HG03159 (cell line): ENCODE measurements around the gene CEACAM21.

ENCODE experiments used
- ATAC-seq: cut with Tn5 transposase; IDR thresholded peaks from one replicate; pipeline ENCODE4 v1.9.1; 2021; ENCODE audit warnings: mild to moderate bottlenecking, moderate library complexity; ENCODE audit not compliant: unreplicated experiment

The CEACAM21 gene

GRCh38 chr19:41584260-41584810, 8.4 kb downstream of the CEACAM21 start:
- no peak for ATAC-seq

- ATAC-seq: no peak
Measured at GRCh38 chr19:41584931-41585330, 9.0 kb downstream of the CEACAM21 start.

- ATAC-seq: no peak
Measured at GRCh38 chr19:41586064-41586463, 10.1 kb downstream of the CEACAM21 start.

- ATAC-seq: no peak
Measured at GRCh38 chr19:41587101-41587837, 11.3 kb downstream of the CEACAM21 start.

- ATAC-seq: no peak
Measured at GRCh38 chr19:41587838-41588210, 11.9 kb downstream of the CEACAM21 start.

DNA sequence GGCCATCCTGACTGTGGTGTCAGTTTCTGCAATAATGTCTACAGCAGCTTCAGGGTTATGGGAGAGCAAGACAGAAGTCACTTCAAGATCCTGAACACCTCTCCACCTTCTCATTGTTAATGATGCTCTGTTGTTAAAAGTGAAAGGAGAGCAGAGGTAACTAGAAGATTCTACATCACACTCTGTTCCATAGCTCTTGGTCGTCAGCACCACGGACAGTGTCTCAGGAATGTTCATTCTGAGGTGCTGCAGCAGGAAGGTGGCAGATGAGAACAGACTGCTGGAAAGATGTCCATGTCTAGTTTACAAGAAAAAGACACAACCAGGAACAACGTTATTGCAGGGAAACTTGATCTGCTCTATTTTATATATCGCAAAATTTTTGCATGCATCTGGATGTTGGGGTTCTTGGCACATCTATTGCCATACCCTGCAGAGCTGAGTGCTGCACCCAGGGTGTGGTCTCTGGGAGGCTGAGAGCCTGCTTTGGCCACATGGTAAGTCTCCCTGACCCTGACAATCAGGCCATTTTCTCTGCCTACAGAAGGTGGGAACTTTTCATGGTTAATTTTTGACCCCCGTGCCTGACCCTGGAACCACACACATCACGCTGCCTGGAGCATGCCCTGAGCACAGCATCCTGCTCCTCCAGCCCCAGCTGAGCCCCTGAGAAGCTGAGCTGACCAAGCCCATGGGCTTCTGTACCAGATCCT, 12.7 kb downstream of the CEACAM21 start:
- ATAC-seq: no peak

DNA sequence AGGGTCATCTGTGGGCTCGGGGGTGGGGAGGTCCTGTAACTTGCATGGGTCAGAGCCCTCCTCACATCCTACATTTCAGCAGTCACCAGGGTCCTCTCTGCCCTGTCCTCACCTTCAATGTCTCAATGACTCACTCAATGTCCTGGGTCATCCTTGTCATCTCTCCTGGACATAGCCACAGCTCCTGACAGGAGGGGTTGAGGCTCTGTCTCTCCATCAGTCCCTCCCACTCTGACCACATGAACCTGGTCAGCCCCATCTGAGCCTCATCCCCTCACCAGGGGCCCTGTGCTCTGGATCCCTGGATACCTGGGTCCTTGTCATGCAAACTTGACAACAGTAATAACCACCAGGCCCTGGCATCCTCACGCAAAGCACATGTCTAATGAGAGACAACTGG, 13.4 kb downstream of the CEACAM21 start:
- no peak for ATAC-seq

DNA sequence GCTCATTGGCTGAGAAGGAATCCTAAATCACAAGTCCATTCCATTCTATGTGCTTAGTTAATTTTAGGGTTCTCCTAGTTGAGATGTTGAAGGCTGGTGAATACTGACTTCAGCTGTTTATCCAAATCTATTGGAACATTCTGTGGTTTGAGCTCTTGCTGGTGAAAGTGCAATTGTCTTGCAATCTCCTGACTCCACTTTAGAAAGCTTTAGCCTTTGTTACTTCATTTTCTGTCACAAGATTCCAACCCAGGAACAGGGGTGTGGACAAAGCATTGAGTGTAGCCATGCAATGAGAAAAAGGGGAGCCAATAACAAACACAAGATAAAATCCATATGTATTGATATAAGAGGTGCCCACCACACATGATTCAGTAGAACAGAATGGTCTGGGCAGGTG, 15.0 kb downstream of the CEACAM21 start:
- ATAC-seq: no peak

DNA sequence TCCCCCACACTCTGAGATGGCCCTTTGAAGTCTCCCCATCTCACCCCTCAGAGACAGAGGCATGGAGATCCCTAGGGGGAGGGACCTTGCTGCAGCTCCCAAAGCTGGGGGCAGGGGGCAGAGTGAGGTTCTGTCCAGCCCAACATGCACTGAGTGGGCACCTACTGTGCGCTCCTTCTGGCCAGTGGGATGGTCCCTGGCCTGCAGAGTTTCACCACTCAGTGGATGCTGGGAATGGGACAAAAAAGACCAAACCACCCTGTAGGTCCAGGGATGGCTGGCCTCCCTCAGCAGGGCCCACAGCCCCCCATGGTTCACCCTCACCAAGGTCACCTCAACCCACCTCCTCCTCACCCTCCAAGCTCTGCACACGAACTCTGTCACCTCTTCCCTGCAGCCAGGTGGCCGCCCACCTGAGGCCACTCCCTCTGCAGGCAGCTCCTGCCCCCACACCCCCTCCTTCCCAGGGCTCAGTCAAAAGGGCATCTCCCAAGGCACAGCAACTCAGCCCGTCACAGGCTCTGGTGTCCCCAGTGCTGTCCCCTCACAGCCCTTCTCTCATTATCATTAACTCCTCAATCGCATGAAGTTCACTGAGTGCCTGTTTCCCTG, 16.1 kb downstream of the CEACAM21 start:
- ATAC-seq: no peak

DNA sequence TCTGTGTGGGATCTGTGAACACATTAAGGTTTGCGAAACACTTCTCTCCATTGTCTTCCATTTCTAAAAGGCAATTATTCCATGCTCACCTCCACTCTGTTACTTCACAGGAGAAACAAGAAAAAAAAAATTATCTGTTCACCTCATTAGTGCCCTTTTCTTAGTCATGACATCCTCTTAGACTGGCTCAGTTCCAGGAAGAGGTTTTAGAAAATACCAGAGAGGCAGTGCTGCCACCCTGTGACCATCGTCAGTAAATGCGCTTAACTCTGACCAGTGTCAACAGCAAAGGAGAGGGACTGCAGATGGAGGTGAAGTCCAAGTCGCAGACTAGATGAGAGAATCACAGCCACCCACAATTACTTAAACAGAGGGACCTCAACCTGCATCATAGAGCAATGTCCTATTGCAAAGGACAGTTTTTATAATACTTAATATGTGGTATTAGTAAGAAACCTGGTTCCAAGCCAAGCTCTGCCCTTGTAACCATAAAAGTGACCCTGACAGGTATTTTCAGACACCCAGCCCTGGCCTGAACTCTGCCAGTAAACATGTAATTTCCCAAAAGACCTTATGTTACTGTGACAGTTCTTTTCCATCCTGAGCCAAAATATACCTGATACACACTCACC, 19.4 kb downstream of the CEACAM21 start:
- no peak for ATAC-seq

GRCh38 chr19:41595890-41596280, 19.9 kb downstream of the CEACAM21 start:
- no peak for ATAC-seq

DNA sequence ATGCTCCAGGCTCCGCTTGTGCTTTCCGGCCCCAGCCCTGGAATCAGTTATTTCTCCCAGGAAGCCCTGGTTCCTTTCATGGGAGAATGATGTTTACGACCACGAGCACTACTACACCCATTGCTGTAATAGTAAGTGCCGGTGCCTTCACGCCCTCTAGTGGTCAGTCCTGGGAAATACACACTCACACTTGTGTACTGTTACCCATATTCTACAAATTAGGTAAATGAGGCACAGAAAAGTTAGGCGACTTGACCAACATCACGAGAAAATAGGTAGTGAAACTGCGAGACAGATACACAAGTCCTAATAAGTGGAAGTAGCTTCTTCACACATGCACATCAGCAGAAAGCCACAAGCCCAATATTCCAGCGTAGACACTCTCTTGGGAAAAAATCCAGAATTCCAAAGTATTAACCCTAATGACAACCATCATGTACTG, 21.7 kb downstream of the CEACAM21 start:
- peak; percentile 56 for ATAC-seq

DNA sequence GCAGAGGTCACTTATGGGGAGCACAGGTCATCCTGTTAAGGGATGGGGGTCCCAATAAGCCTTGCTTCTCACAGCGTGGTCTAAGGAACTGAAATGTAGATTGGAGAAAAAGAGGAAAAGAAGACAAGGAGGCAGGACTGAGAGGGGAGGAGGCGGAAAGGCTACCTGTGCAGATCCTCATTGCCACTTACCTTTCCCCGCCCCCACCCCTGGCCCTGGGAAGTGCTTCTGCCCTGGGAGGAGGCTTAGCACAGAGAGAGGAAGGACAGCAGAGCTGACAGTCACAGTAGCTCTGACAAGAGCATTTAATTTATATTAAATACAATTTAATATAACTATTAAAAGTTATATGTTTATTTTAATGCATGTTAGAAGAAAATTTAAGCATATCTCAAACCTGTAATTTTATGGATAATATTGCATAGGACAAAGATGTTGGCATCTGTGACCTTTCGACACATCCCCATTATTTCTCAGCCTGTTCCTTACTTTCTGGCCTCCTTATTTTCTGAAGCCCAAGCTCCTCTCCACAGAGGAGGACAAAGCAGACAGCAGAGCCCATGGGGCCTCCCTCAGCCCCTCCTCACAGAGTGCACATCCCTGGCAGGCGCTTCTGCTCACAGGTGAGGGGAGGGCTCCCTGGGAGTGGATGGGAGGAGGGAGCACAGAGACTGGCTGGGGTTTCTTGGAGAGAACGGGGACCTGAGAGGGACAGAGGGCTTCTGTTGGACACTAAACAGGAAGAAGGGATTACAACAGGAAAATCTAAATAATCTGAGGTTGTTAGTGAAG, 23.4 kb downstream of the CEACAM21 start:
- ATAC-seq: no peak

- no peak for ATAC-seq
Measured at GRCh38 chr19:41601771-41602170, 25.8 kb downstream of the CEACAM21 start.

DNA sequence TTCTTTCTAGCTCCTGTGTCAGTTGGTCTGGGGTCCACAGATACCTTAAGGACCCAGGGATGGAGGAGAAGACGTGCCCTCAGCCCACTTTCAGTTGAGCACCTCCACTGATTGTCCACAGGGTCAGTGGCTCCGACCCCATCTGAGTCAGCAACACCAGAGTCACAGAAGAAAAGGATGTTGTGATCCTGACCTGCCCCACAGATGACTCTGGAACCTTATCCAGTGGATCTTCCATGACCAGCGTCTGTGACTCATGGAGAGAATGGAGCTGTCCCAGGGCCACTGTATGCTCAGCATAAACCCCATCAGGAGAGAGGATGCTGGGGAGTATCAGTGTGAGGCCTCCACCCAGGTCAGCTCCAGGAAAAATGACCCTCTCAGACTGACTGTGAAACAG, 28.9 kb downstream of the CEACAM21 start:
- no peak for ATAC-seq

- no peak for ATAC-seq
Measured at GRCh38 chr19:41606215-41606837, 30.4 kb downstream of the CEACAM21 start.

DNA sequence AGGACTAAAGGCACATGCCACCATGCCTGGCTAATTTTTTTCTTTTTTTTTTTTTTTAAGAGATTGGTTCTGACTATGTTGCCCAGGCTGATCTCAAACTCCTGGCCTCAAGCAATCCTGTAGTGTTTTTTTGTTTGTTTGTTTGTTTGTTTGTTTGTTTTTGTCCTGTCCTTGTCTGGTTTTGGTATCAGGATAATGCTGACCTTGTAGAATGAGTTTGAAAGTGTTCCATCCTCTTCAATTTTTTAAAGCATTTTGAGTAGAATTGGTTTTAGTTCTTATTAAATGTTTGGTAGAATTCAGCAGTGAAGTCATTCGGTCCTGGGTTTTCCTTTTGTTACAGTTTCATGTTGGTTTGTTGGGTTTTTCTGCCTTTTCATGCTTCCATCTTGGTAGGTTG, 31.7 kb downstream of the CEACAM21 start:
- ATAC-seq: no peak

- ATAC-seq: no peak
Measured at GRCh38 chr19:41610789-41611188, 34.8 kb downstream of the CEACAM21 start.

DNA sequence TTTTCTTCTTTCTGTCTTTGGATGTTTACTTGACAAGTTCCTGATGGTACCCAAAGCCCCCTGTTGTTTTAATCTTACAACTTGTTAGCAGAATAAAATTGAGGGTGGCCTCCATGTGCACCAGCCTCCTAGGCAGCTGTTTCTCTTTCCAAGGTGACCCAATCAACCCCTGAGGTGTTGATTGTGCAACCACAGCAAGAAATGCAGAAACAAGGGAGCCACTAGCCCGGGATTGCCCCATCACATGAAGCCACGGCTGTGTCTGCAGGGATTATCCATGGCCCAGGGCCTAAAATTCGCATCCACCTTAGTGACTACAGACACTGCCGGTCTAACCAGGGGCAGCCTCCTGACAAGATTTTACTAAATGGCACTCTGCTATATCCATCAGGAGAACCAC, 36.5 kb downstream of the CEACAM21 start:
- no peak for ATAC-seq

- ATAC-seq: no peak
Measured at GRCh38 chr19:41615207-41615606, 39.2 kb downstream of the CEACAM21 start.
